Psoas muscle (tissue), 8 donors: ENCODE data around the gene LRRK1. TPM values are rescaled to one million over a fixed set of nuclear protein-coding genes. Genes with fewer than 3 reads are reported as not detected.

Experiments
- ATAC-seq, 4 donors: fragments of 200-7000 bp; cut with Tn5 transposase; one replicate each; pipeline ENCODE4 v1.9.1; 2020; ENCODE audit warnings: moderate library complexity in 3 of 4, mild to moderate bottlenecking in 2 of 4
- DNase-seq, 2 donors: peaks; one replicate each; pipeline ENCODE4 v3.0.0-alpha.2; 2020
- H3K27ac ChIP-seq: fragments of 200-600 bp; one replicate; pipeline ENCODE4 v1.8.0; 2022
- H3K27me3 ChIP-seq, 3 donors: fragments of 200-600 bp in 1 of 3; one replicate each; pipeline versions ENCODE4 v1.6.1 to v1.8.0; 2013 to 2022; ENCODE audit warnings: low read length in 2 of 3, mild to moderate bottlenecking in 2 of 3, moderate library complexity in 1 of 3; ENCODE audit not compliant: insufficient read depth in 3 of 3
- H3K36me3 ChIP-seq, 2 donors: fragments of 200-600 bp in 1 of 2; one replicate each; pipeline versions ENCODE4 v1.6.1 to v1.8.0; 2013 to 2022; ENCODE audit warnings: low read depth in 1 of 2, mild to moderate bottlenecking in 1 of 2, moderate library complexity in 1 of 2; ENCODE audit not compliant: insufficient read depth in 1 of 2
- H3K4me1 ChIP-seq: fragments of 200-600 bp; one replicate; pipeline ENCODE4 v1.8.0; 2022
- H3K4me3 ChIP-seq: fragments of 200-600 bp; one replicate; pipeline ENCODE4 v1.8.0; 2022; ENCODE audit warnings: mild to moderate bottlenecking
- H3K9me3 ChIP-seq: fragments of 200-600 bp; one replicate; pipeline ENCODE4 v1.8.0; 2022
- WGBS, 3 donors: extraction: QIAGEN DNeasy Blood & Tissue Kit; methylation state at CpG; one replicate each; pipeline versions ENCODE4 v1.1.6 to v1.1.7; 2013; 5-methylcytosine and 5-hydroxymethylcytosine counted together
- intact Hi-C, 2 donors: fragments of 100-400 bp; cut with DNase I; formaldehyde crosslinking; loops; one replicate each; pipeline versions ENCODE4 v1.11.0 to v1.14.2; 2022
- polyA plus RNA-seq, 3 donors: library from polyadenylated mRNA; stranded (reverse); fragments of 200-250 nt; gene quantifications; one replicate each; pipeline ENCODE4 v1.2.3, GENCODE V29; 2013
- total RNA-seq, 4 donors: library from RNA; stranded (reverse); fragmentation: NEBNext Ultra II Directional in 2 of 4; extraction: Animal tissue kit (Norgen Biotek cat#: 25700) in 2 of 4; gene quantifications; one replicate each; pipeline versions ENCODE4 v1.2.1 to v1.2.4, GENCODE V29; 2021 to 2023
- TF ChIP-seq, protein P1 (sequence below): fragments of 200-600 bp; IDR thresholded peaks from one replicate; pipeline ENCODE4 v1.8.0; 2022; ENCODE audit warnings: antibody characterized with exemption
- donor health status: healthy with polysubstance abuse.
- donor health status: DM: no; HTN: no; CAD: no; lungs with moderate emphysema.
- donor health status: Bipolar disorder and iron deficiency.
- donor health status: healthy.
- donor health status: DM: yes; HTN: yes; CAD: no.
- donor health status: DM: no; HTN: no; CAD: no.
- donor health status: DM: no; HTN: no; CAD: no.
- donor health status: DM: yes; HTN: yes; CAD: no.

Gene LRRK1
- total and polyA plus RNA-seq, 7 donors: 0.91 to 7.6 (median 2.6) TPM

- H3K27me3 ChIP-seq: no peaks in the 10 kb centered on the region
- TF ChIP-seq, protein P1, sequence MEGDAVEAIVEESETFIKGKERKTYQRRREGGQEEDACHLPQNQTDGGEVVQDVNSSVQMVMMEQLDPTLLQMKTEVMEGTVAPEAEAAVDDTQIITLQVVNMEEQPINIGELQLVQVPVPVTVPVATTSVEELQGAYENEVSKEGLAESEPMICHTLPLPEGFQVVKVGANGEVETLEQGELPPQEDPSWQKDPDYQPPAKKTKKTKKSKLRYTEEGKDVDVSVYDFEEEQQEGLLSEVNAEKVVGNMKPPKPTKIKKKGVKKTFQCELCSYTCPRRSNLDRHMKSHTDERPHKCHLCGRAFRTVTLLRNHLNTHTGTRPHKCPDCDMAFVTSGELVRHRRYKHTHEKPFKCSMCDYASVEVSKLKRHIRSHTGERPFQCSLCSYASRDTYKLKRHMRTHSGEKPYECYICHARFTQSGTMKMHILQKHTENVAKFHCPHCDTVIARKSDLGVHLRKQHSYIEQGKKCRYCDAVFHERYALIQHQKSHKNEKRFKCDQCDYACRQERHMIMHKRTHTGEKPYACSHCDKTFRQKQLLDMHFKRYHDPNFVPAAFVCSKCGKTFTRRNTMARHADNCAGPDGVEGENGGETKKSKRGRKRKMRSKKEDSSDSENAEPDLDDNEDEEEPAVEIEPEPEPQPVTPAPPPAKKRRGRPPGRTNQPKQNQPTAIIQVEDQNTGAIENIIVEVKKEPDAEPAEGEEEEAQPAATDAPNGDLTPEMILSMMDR: no peak
- no peak overlapping the region for H3K27ac ChIP-seq
- DNase-seq (no peak), ATAC-seq (no peak)
- H3K9me3 ChIP-seq: no peaks in the 10 kb centered on the region
- H3K4me3 ChIP-seq: no peak overlapping the region
- no peaks in the 10 kb centered on the region for H3K36me3 ChIP-seq
- H3K4me1 ChIP-seq: no peaks in the 10 kb centered on the region
- intact Hi-C loops: loop anchor here in 1 of 2 donors (10.0 kb wide), 1 partner anchor 657 kb away; the partner anchor contains the start of gene ADAMTS17
- 52 to 54% (median 54%) methylated on average over 5 of the region's 5 CpGs for WGBS, 3 donors
These were observed 82.6 kb downstream of the LRRK1 start for GRCh38 chr15:101001796-101002195.

- DNase-seq (no peak), ATAC-seq (no peak)
- Histone ChIP-seq H3K4me3 (no peak overlapping the region), H3K9me3 (no peaks in the 10 kb centered on the region), H3K4me1 (peaks cover 4% of the 10 kb centered on the region), H3K27ac (no peak overlapping the region), H3K36me3 (no peaks in the 10 kb centered on the region), H3K27me3 (no peaks in the 10 kb centered on the region)
- WGBS, 3 donors: 79 to 91% (median 86%) methylated on average over 1 of the region's 1 CpG
- TF ChIP-seq, protein P1: no peak
- intact Hi-C loops: loop anchor here in 1 of 2 donors (10.0 kb wide), 1 partner anchor 658 kb away; the partner anchor contains the start of gene ADAMTS17
These were observed 83.9 kb downstream of the LRRK1 start for GRCh38 chr15:101003081-101003480.

DNA sequence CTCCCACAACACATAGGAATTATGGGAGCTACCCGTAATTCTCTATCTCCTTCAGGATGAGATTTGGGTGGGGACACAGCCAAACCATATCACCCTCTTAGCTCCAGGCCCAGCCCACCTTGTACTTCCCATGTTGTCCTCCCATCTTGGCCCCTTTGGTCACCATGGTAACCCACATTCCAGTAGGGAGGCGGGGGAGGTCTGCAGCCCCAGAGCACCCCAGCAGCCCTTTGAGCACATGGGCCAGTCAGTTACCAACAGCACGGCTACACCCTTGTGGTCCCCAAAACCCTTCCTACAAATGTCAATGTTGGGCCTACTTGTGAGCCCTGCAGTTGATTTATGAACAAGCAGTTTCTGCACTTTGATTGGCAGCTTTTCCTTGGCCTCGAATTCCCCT, 84.5 kb downstream of the LRRK1 start:
- intact Hi-C loops: loop anchor here in 1 of 2 donors (10.0 kb wide), 1 partner anchor 659 kb away; the partner anchor contains the start of gene ADAMTS17
- no peak overlapping the region for H3K27ac ChIP-seq
- whole genome bisulfite sequencing, 3 donors: 89 to 92% (median 91%) methylated on average over 4 of the region's 4 CpGs
- DNase-seq: no peak
- H3K4me1 ChIP-seq: peaks cover 4% of the 10 kb centered on the region
- no peak overlapping the region for H3K4me3 ChIP-seq
- H3K9me3 ChIP-seq: no peaks in the 10 kb centered on the region
- H3K36me3 ChIP-seq: no peaks in the 10 kb centered on the region
- TF ChIP-seq, protein P1: no peak
- H3K27me3 ChIP-seq: no peaks in the 10 kb centered on the region
- no peak for ATAC-seq

- no peak for DNase-seq
- no peak overlapping the region for H3K4me3 ChIP-seq
- peaks cover 4% of the 10 kb centered on the region for H3K4me1 ChIP-seq
- no peak overlapping the region for H3K27ac ChIP-seq
- intact Hi-C loops: loop anchor here in 1 of 2 donors (10.0 kb wide), 1 partner anchor 660 kb away; the partner anchor contains the start of gene ADAMTS17
- H3K36me3 ChIP-seq: no peaks in the 10 kb centered on the region
- no peaks in the 10 kb centered on the region for H3K9me3 ChIP-seq
- ATAC-seq: no peak
- TF ChIP-seq, protein P1: no peak
- no peaks in the 10 kb centered on the region for H3K27me3 ChIP-seq
- WGBS, 3 donors: 95 to 99% (median 98%) methylated on average over 4 of the region's 4 CpGs
These were observed 85.3 kb downstream of the LRRK1 start for GRCh38 chr15:101004500-101004899.
